Activated B cell treated with CpG ODN at 0.5 μM for 24 hours (primary cell): Measurements from ENCODE around the gene ETFB. TPM values are rescaled to one million over a fixed set of nuclear protein-coding genes. Genes with fewer than 3 reads are reported as not detected.

ENCODE experiments used
- ATAC-seq: fragments of 200-7000 bp; cut with Tn5 transposase; one replicate; pipeline ENCODE4 v1.10.0; 2021; ENCODE audit warnings: low read depth, mild to moderate bottlenecking, moderate library complexity
- CTCF ChIA-PET: fragments of 350-600 bp; sonication (Branson Sonifier 250); formaldehyde crosslinking; loops from one replicate; lab custom pipeline; 2021; ENCODE audit warnings: antibody characterized with exemption; lab: Charles Lee
- POLR2A ChIA-PET: fragments of 350-600 bp; sonication (Branson Sonifier 250); formaldehyde crosslinking; loops from one replicate; lab custom pipeline; 2021; ENCODE audit warnings: antibody characterized with exemption; lab: Charles Lee
- DNase-seq: peaks from one replicate; pipeline ENCODE4 v3.0.0; 2022
- H3K27ac Mint-ChIP-seq: one replicate; pipeline ENCODE4 v1.8.0; 2020; ENCODE audit warnings: mixed read lengths
- H3K27me3 Mint-ChIP-seq: one replicate; pipeline ENCODE4 v1.8.0; 2021; ENCODE audit warnings: mixed read lengths
- H3K36me3 Mint-ChIP-seq: one replicate; pipeline ENCODE4 v1.8.0; 2021; ENCODE audit warnings: low read depth, mixed read lengths
- H3K4me1 Mint-ChIP-seq: one replicate; pipeline ENCODE4 v1.8.0; 2021; ENCODE audit warnings: mixed read lengths
- H3K4me3 Mint-ChIP-seq: one replicate; pipeline ENCODE4 v1.8.0; 2020; ENCODE audit warnings: mild to moderate bottlenecking, mixed read lengths
- H3K9me3 Mint-ChIP-seq: one replicate; pipeline ENCODE4 v1.8.0; 2020; ENCODE audit warnings: mixed read lengths
- intact Hi-C: fragments of 100-400 bp; cut with micrococcal nuclease; formaldehyde crosslinking; loops from one replicate; pipeline ENCODE4 v1.15.1; 2024
- total RNA-seq: library from RNA; stranded (reverse); gene quantifications from 2 replicates; pipeline ENCODE4 v1.2.3, GENCODE V29; 2022
- TF ChIP-seq, protein P1 (sequence below): fragments of 200-600 bp; IDR thresholded peaks from one replicate; pipeline ENCODE4 v1.8.0; 2022; ENCODE audit warnings: antibody characterized with exemption, mild to moderate bottlenecking

Gene ETFB
- total RNA-seq, 1 donor from 2014 or later: 43.8 TPM

DNA sequence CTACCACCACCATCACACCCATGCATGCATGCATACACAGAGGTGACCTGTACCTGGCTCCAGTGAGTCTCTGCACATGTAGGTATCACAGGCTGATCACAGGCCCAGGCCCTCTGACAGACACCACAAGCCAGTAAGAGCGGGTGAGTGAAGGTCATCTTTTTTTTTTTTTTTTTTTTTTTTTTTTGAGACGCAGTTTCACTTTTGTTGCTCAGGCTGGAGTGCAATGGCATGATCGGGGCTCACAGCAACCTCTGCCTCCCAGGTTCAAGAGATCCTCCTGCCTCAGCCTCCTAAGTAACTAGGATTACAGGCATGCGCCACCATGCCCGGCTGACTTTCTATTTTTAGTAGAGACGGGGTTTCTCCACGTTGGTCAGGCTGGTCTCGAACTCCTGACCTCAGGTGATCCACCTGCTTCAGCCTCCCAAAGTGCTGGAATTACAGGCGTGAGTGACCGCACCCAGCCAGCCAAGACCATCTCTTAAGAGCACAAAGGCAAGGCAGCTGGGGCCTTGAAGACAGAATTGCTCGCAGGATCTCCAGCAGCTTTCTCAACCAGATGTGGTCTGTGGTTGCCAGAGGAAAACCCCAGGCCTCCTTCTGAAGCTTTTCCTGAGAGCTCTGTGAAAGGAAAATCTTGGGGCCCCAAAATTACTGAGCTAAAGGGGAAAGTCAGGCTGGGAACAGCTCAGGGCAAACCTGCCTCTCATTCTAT is 9.5 kb upstream of the ETFB start:
- no peaks in the 10 kb centered on the region for H3K27me3 Mint-ChIP-seq
- ATAC-seq (no peak), DNase-seq (no peak)
- TF ChIP-seq, protein P1, sequence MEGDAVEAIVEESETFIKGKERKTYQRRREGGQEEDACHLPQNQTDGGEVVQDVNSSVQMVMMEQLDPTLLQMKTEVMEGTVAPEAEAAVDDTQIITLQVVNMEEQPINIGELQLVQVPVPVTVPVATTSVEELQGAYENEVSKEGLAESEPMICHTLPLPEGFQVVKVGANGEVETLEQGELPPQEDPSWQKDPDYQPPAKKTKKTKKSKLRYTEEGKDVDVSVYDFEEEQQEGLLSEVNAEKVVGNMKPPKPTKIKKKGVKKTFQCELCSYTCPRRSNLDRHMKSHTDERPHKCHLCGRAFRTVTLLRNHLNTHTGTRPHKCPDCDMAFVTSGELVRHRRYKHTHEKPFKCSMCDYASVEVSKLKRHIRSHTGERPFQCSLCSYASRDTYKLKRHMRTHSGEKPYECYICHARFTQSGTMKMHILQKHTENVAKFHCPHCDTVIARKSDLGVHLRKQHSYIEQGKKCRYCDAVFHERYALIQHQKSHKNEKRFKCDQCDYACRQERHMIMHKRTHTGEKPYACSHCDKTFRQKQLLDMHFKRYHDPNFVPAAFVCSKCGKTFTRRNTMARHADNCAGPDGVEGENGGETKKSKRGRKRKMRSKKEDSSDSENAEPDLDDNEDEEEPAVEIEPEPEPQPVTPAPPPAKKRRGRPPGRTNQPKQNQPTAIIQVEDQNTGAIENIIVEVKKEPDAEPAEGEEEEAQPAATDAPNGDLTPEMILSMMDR: no peak
- H3K36me3 Mint-ChIP-seq: no peaks in the 10 kb centered on the region
- H3K4me3 Mint-ChIP-seq: no peak overlapping the region
- ChIA-PET POLR2A (no interaction called here), CTCF (no interaction called here)
- no peaks in the 10 kb centered on the region for H3K9me3 Mint-ChIP-seq
- intact Hi-C loops: no loop called here
- H3K27ac Mint-ChIP-seq: no peak overlapping the region
- H3K4me1 Mint-ChIP-seq: peaks cover 7% of the 10 kb centered on the region

DNA sequence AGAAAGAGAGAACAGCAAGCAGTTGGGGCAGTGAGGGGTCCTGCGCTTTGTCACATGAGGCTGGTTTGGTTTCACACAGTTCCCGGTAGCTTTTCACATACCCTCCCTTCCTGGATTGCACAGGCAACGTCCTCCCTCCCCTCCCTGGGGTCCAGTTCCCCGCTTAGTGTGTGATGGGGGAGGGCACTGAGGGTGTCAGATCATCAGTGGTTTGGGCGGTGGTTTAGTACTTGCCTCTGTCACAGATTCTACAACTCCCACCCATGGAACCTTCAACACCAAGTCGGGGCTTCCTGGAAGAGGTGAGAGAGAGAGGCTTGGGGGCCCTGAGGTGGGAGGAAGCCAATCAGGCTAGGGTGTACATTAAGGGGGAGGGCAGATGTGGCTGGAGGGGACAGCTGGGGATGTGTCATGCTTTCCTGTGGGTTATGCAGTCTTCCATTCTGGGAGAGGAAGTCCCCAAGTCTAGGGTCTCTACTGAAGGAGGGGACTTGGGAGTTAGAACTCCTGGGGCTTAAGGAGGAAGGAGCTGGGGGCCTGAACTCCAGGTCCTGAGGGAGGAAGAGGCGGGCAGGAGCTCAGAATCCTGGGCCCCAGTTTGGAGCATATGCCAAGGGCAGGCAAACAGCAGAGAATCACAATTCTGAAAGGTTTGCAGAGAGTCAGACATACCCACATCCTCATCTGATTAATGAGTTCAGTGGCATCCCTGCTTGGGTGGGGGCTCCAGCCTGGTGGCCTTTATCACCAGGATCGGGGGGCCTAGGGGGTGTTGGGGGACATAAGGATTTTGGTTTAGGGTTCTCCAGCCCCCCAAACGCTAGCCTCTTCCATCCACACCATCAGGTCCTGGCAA is 6.7 kb upstream of the ETFB start, which contains the start of gene NKG7:
Gene NKG7 (minus strand): TSS at position 6 of the 856 bp plus-strand sequence. CDS start 119 bp downstream, outside the sequence.
- no peak within 1 kb of the TSS for H3K4me3 Mint-ChIP-seq
- DNase-seq (no peak), ATAC-seq (peak; percentile 16)
- no peaks in the 10 kb centered on the region for H3K9me3 Mint-ChIP-seq
- peak within 1 kb of the TSS; percentile 47 for H3K27ac Mint-ChIP-seq
- no peaks in the 10 kb centered on the region for H3K27me3 Mint-ChIP-seq
- TF ChIP-seq, protein P1: no peak
- H3K36me3 Mint-ChIP-seq: no peaks in the 10 kb centered on the region
- peaks cover 10% of the 10 kb centered on the region for H3K4me1 Mint-ChIP-seq
- ChIA-PET POLR2A (interaction anchor here (1.0 kb wide), 1 partner anchor 33 kb away, joined by 3 read pairs; no protein-coding TSS in a partner anchor), CTCF (no interaction called here)
- intact Hi-C loops: no loop called here

DNA sequence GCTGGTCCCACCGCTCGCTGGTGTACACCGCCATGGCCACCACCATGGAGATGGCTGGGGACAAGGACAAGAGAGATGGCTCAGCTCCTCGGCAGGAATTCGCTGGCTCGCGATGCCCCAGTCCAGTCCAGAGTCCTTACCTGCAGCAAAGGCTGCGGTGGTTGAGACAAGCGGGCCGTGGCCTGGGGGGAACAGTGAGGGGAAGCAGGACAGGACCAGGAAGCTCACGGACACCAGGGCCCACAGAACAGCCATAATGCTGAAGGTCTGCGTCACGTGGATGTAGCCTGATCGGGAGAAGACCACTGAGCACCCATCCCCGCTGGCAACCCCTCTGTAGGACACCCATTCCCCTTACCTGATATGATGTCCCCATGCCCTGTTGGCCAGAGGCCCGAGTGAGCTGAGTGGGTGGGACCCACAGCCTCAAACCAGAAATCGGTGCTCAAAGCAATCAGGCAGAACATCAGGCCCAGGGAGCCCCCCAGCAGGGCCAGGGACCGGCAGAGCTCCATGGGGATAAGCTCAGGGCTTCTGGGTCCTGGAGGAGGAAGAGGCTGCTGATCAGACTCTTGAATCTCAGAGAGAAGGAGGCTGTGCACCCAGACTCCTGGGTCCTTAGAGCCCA is 5.9 kb upstream of the ETFB start:
- ChIA-PET CTCF (interaction anchor here (0.6 kb wide), 1 partner anchor 32 kb away, joined by 3 read pairs; no protein-coding TSS in a partner anchor), POLR2A (interaction anchor here (1.0 kb wide), 1 partner anchor 33 kb away, joined by 3 read pairs; no protein-coding TSS in a partner anchor)
- Mint-ChIP-seq H3K9me3 (no peaks in the 10 kb centered on the region), H3K4me3 (no peak overlapping the region), H3K27me3 (no peaks in the 10 kb centered on the region), H3K36me3 (no peaks in the 10 kb centered on the region), H3K4me1 (peaks cover 12% of the 10 kb centered on the region), H3K27ac (peak overlapping the region; percentile 47)
- intact Hi-C loops: no loop called here
- ATAC-seq (no peak), DNase-seq (no peak)
- TF ChIP-seq, protein P1: no peak

- DNase-seq: no peak
- TF ChIP-seq, protein P1: no peak
- no peaks in the 10 kb centered on the region for H3K9me3 Mint-ChIP-seq
- peaks cover 15% of the 10 kb centered on the region for H3K4me1 Mint-ChIP-seq
- CTCF ChIA-PET: interaction anchor here (0.6 kb wide), 1 partner anchor 31 kb away, joined by 3 read pairs; no protein-coding TSS in a partner anchor
- no peak for ATAC-seq
- POLR2A ChIA-PET: interaction anchor here (0.5 kb wide), 1 partner anchor 881 kb away, joined by 3 read pairs; no protein-coding TSS in a partner anchor
- H3K36me3 Mint-ChIP-seq: peaks cover 7% of the 10 kb centered on the region
- intact Hi-C loops: no loop called here
- H3K27ac Mint-ChIP-seq: no peak overlapping the region
- no peak overlapping the region for H3K4me3 Mint-ChIP-seq
- H3K27me3 Mint-ChIP-seq: no peaks in the 10 kb centered on the region
Measured at GRCh38 chr19:51371186-51371690, 5.0 kb upstream of the ETFB start.
